Naive thymus-derived CD4-positive, alpha-beta T cell (primary cell): ENCODE data around the gene CA11. TPM values are rescaled to one million over a fixed set of nuclear protein-coding genes. Genes with fewer than 3 reads are reported as not detected.

ENCODE experiments used
- ATAC-seq: fragments of 150-1000 bp; cut with Tn5 transposase; 2 replicates; pipeline ENCODE4 v1.10.0; 2021; ENCODE audit warnings: mild to moderate bottlenecking, moderate library complexity
- CTCF ChIA-PET: fragments of 350-600 bp; sonication (Branson Sonifier 250); formaldehyde crosslinking; loops from one replicate; lab custom pipeline; 2021; ENCODE audit warnings: antibody characterized with exemption; lab: Charles Lee
- POLR2A ChIA-PET: fragments of 350-600 bp; sonication (Branson Sonifier 250); formaldehyde crosslinking; loops from one replicate; lab custom pipeline; 2021; ENCODE audit warnings: antibody characterized with exemption, inconsistent platforms; lab: Charles Lee
- DNase-seq, 9 donors: peaks; one replicate each; pipeline versions ENCODE4 v3.0.0 to v3.0.0-alpha.2; 2020 to 2022; ENCODE audit warnings: mixed read lengths in 1 of 9
- H3K27ac ChIP-seq: one replicate; pipeline ENCODE4 v1.7.0; 2013; ENCODE audit warnings: mild to moderate bottlenecking, low read depth, low read length, moderate library complexity
- H3K27me3 ChIP-seq, 2 donors: one replicate each; pipeline ENCODE4 v1.7.0; 2013; ENCODE audit warnings: low read length in 2 of 2, mild to moderate bottlenecking in 2 of 2, moderate library complexity in 2 of 2; ENCODE audit not compliant: control insufficient read depth in 2 of 2, insufficient read depth in 2 of 2
- H3K36me3 ChIP-seq, 3 experiments: 1 replicate in 2 of 3; 2 replicates in 1 of 3; pipeline ENCODE4 v1.7.0; 2013; ENCODE audit warnings: low read length in 3 of 3, mild to moderate bottlenecking in 3 of 3, moderate library complexity in 1 of 3; ENCODE audit not compliant: insufficient read depth in 3 of 3, control insufficient read depth in 2 of 3
- H3K4me1 ChIP-seq, 2 donors: one replicate each; pipeline ENCODE4 v1.7.0; 2013; ENCODE audit warnings: low read length in 2 of 2, mild to moderate bottlenecking in 2 of 2, moderate library complexity in 1 of 2; ENCODE audit not compliant: control insufficient read depth in 2 of 2, insufficient read depth in 2 of 2
- H3K4me3 ChIP-seq: 2 replicates; pipeline ENCODE4 v1.7.0; 2013; ENCODE audit warnings: mild to moderate bottlenecking, low read length
- H3K9me3 ChIP-seq, 3 experiments: 1 replicate in 2 of 3; 2 replicates in 1 of 3; pipeline ENCODE4 v1.7.0; 2013; ENCODE audit warnings: low read length in 3 of 3; ENCODE audit not compliant: control insufficient read depth in 2 of 3
- H3K27ac Mint-ChIP-seq, 9 donors: one replicate each; pipeline ENCODE4 v1.8.0; 2020 to 2022; ENCODE audit warnings: mixed read lengths in 9 of 9, mild to moderate bottlenecking in 8 of 9, moderate library complexity in 5 of 9, inconsistent platforms in 2 of 9
- H3K27me3 Mint-ChIP-seq, 5 donors: one replicate each; pipeline ENCODE4 v1.8.0; 2021 to 2022; ENCODE audit warnings: mixed read lengths in 5 of 5, mild to moderate bottlenecking in 1 of 5
- H3K36me3 Mint-ChIP-seq, 5 donors: one replicate each; pipeline ENCODE4 v1.8.0; 2020 to 2022; ENCODE audit warnings: mixed read lengths in 5 of 5, mild to moderate bottlenecking in 3 of 5, inconsistent platforms in 1 of 5
- H3K4me1 Mint-ChIP-seq, 7 donors: one replicate each; pipeline ENCODE4 v1.8.0; 2020 to 2022; ENCODE audit warnings: mixed read lengths in 7 of 7, mild to moderate bottlenecking in 3 of 7, inconsistent platforms in 1 of 7
- H3K4me3 Mint-ChIP-seq, 10 donors: one replicate each; pipeline ENCODE4 v1.8.0; 2020 to 2022; ENCODE audit warnings: mild to moderate bottlenecking in 10 of 10, mixed read lengths in 10 of 10, moderate library complexity in 6 of 10, inconsistent platforms in 2 of 10
- H3K9me3 Mint-ChIP-seq, 11 donors: one replicate each; pipeline ENCODE4 v1.8.0; 2020 to 2022; ENCODE audit warnings: mixed read lengths in 11 of 11, mild to moderate bottlenecking in 4 of 11, inconsistent platforms in 1 of 11, moderate library complexity in 1 of 11
- intact Hi-C, 2 donors: fragments of 100-400 bp; cut with micrococcal nuclease; formaldehyde crosslinking; loops; one replicate each; pipeline ENCODE4 v1.15.1; 2023
- polyA plus RNA-seq, 2 donors: library from polyadenylated mRNA; unstranded; fragments of 300-500 nt; fragmentation: Illumina TruSeq; gene quantifications; one replicate each; pipeline ENCODE4 v1.2.3, GENCODE V29; 2021
- total RNA-seq, 6 experiments: library from RNA in 5 of 6; stranded (reverse) in 5 of 6; gene quantifications; 1 replicate in 5 of 6; 2 replicates in 1 of 6; pipeline ENCODE4 v1.2.3 and lab custom pipeline; 2021 to 2026

CA11 gene
- total and polyA plus RNA-seq, 7 experiments from 2014 or later = 6.3 to 20.5 (median 10.8) TPM

- ATAC-seq = no peak
- peaks cover 32 to 52% (median 45%) of the 10 kb centered on the region in 7 donors for H3K4me1 Mint-ChIP-seq
- peaks cover 0 to 18% (median 4%) of the 10 kb centered on the region in 5 donors for H3K36me3 Mint-ChIP-seq
- Histone ChIP-seq H3K27me3 (no peaks in the 10 kb centered on the region), H3K4me3 (peak overlapping the region; percentile 29), H3K36me3 (peaks cover 0 to 18% (median 0%) of the 10 kb centered on the region in 3 experiments), H3K4me1 (peaks cover 14 to 24% of the 10 kb centered on the region in 2 donors), H3K9me3 (no peaks in the 10 kb centered on the region), H3K27ac (peak overlapping the region; percentile 73)
- no peaks in the 10 kb centered on the region for H3K27me3 Mint-ChIP-seq
- DNase-seq = no peak
- peak overlapping the region; percentile 84 to 99 (median 92) for H3K27ac Mint-ChIP-seq
- peaks cover 0 to 3% (median 0%) of the 10 kb centered on the region in 11 donors for H3K9me3 Mint-ChIP-seq
- peak overlapping the region; percentile 76 to 98 (median 88) for H3K4me3 Mint-ChIP-seq
- ChIA-PET CTCF (interaction anchor here (0.8 to 1.4 kb wide), 3 partner anchors 11 to 15 kb away, joined by 3 to 4 read pairs (median 4); partner anchors contain the start of gene DBP), POLR2A (interaction anchor here (0.6 to 5.9 kb wide), 8 partner anchors 9 to 118 kb away, joined by 3 to 66 read pairs (median 7); partner anchors contain the start of genes CA11 and DBP)
- intact Hi-C loops = loop anchor here (1.0 to 5.0 kb wide), 2 partner anchors 14 to 1254 kb away; partner anchors contain the start of genes DBP (in 2 of the 2), AKT1S1 (in 1 of the 2) and TBC1D17 (in 1 of the 2)
These were observed 22.4 kb downstream of the CA11 start for GRCh38 chr19:48623556-48624066.

- Histone ChIP-seq H3K4me3 (peak overlapping the region; percentile 96), H3K36me3 (peaks cover 0 to 33% (median 13%) of the 10 kb centered on the region in 3 experiments), H3K27ac (peak overlapping the region; percentile 95), H3K27me3 (no peaks in the 10 kb centered on the region), H3K4me1 (peaks cover 26 to 45% of the 10 kb centered on the region in 2 donors), H3K9me3 (no peaks in the 10 kb centered on the region)
- Mint-ChIP-seq H3K4me1 (peaks cover 44 to 70% (median 55%) of the 10 kb centered on the region in 7 donors), H3K9me3 (peaks cover 0 to 3% (median 0%) of the 10 kb centered on the region in 11 donors), H3K27me3 (no peaks in the 10 kb centered on the region), H3K4me3 (peak overlapping the region; percentile 88 to 99 (median 96)), H3K36me3 (peaks cover 0 to 31% (median 14%) of the 10 kb centered on the region in 5 donors), H3K27ac (peak overlapping the region; percentile 96 to 99 (median 98))
- ChIA-PET POLR2A (interaction anchor here (0.6 to 5.9 kb wide), 24 partner anchors 7 to 1199 kb away, joined by 3 to 73 read pairs (median 4); partner anchors contain the start of genes CA11, DBP, SYNGR4 and TMEM143), CTCF (interaction anchor here (0.6 to 1.3 kb wide), 5 partner anchors 14 to 831 kb away, joined by 3 to 6 read pairs (median 3); no protein-coding TSS in a partner anchor)
- DNase-seq (no peak), ATAC-seq (no peak)
- intact Hi-C loops = loop anchor here (1.0 to 10.0 kb wide), 15 partner anchors 17 to 1257 kb away; partner anchors contain the start of genes CYTH2 (in 2 of the 2), DBP (in 2 of the 2), GRWD1 (in 2 of the 2) and AKT1S1 (in 1 of the 2)
These were observed 26.0 kb downstream of the CA11 start for GRCh38 chr19:48619692-48620585.

- CTCF ChIA-PET = interaction anchor here (0.6 to 1.9 kb wide), 7 partner anchors 9 to 832 kb away, joined by 3 to 9 read pairs (median 4); partner anchors contain the start of gene FUT2
- peak; percentile 89 for ATAC-seq
- peaks cover 0 to 3% (median 0%) of the 10 kb centered on the region in 11 donors for H3K9me3 Mint-ChIP-seq
- Histone ChIP-seq H3K36me3 (peaks cover 0 to 36% (median 16%) of the 10 kb centered on the region in 3 experiments), H3K4me1 (peaks cover 26 to 45% of the 10 kb centered on the region in 2 donors), H3K27me3 (no peaks in the 10 kb centered on the region), H3K4me3 (peak within 1 kb of the TSS; percentile 96), H3K9me3 (no peaks in the 10 kb centered on the region), H3K27ac (peak within 1 kb of the TSS; percentile 95)
- H3K4me3 Mint-ChIP-seq = peak within 1 kb of the TSS; percentile 88 to 99 (median 96)
- H3K27ac Mint-ChIP-seq = peak within 1 kb of the TSS; percentile 96 to 99 (median 98)
- POLR2A ChIA-PET = interaction anchor here (0.5 to 5.2 kb wide), 26 partner anchors 8 to 1258 kb away, joined by 3 to 73 read pairs (median 4); partner anchors contain the start of genes AKT1S1, CA11, DBP and KPTN
- no peaks in the 10 kb centered on the region for H3K27me3 Mint-ChIP-seq
- peaks cover 40 to 64% (median 54%) of the 10 kb centered on the region in 7 donors for H3K4me1 Mint-ChIP-seq
- H3K36me3 Mint-ChIP-seq = peaks cover 0 to 31% (median 14%) of the 10 kb centered on the region in 5 donors
- peak; percentile 89 to 97 (median 95) for DNase-seq
- intact Hi-C loops = loop anchor here (1.0 to 10.0 kb wide), 14 partner anchors 18 to 1026 kb away; partner anchors contain the start of genes CYTH2 (in 2 of the 2), DBP (in 2 of the 2), GRWD1 (in 2 of the 2) and CA11 (in 1 of the 2)
These were observed 26.9 kb downstream of the CA11 start, which contains the start of the genes RPL18 and SPHK2 for GRCh38 chr19:48618916-48619691. Gene RPL18, minus strand, starts transcription at chr19:48619178. Its CDS starts 35 bp downstream, at chr19:48619143. Gene SPHK2, plus strand, starts transcription at chr19:48619506. Its CDS starts 1,009 bp downstream, at chr19:48620515.

GRCh38 chr19:48618278-48618915 is 27.6 kb downstream of the CA11 start:
- Histone ChIP-seq H3K9me3 (no peaks in the 10 kb centered on the region), H3K4me3 (peak overlapping the region; percentile 96), H3K4me1 (peaks cover 20 to 39% of the 10 kb centered on the region in 2 donors), H3K27ac (peak overlapping the region; percentile 95), H3K36me3 (peaks cover 0 to 36% (median 16%) of the 10 kb centered on the region in 3 experiments), H3K27me3 (no peaks in the 10 kb centered on the region)
- Mint-ChIP-seq H3K4me3 (peak overlapping the region; percentile 88 to 99 (median 96)), H3K4me1 (peaks cover 34 to 57% (median 47%) of the 10 kb centered on the region in 7 donors), H3K36me3 (peaks cover 0 to 28% (median 14%) of the 10 kb centered on the region in 5 donors), H3K27me3 (no peaks in the 10 kb centered on the region), H3K27ac (peak overlapping the region; percentile 96 to 99 (median 98)), H3K9me3 (peaks cover 0 to 3% (median 0%) of the 10 kb centered on the region in 11 donors)
- ChIA-PET CTCF (interaction anchor here (0.6 to 1.9 kb wide), 6 partner anchors 9 to 218 kb away, joined by 3 to 9 read pairs (median 4); partner anchors contain the start of gene FUT2), POLR2A (interaction anchor here (0.5 to 5.2 kb wide), 20 partner anchors 9 to 1259 kb away, joined by 3 to 73 read pairs (median 4); partner anchors contain the start of genes AKT1S1, CA11, DBP and KPTN)
- intact Hi-C loops = loop anchor here (2.0 to 10.0 kb wide), 5 partner anchors 30 to 1026 kb away; partner anchors contain the start of genes RRAS (in 1 of the 2), SCAF1 (in 1 of the 2) and SYNGR4 (in 1 of the 2)
- ATAC-seq = no peak
- DNase-seq = no peak
